ENCODE measurements around the gene NUP54. TPM values are rescaled to one million over a fixed set of nuclear protein-coding genes. Genes with fewer than 3 reads are reported as not detected.

Gene NUP54
- total and polyA plus RNA-seq, 2 of the 8 experiments (the other 6 are each of a cell fraction or from before 2014, with no cell fraction given) = 51.4 to 103 TPM

DNA sequence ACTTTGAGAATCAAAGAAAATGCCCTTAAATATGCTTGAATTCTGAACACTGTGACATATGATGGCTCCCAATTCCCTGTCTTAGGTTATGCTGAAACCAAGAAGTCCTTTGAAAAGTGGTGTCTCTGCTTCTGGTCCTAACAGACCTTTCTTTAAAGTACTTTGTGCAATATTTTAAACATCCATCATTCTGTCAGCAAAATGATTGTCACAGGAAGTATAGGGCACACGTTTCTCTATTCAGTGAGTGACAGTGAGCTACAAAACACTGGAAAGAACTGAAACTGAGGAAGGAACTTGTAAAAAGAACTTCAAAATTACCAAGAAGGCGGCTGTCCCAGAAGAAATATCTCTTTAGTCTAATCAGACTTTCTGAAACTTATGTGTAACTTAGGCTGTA lies 12.2 kb upstream of the NUP54 start (continued):
- TF ChIP-seq CBX8 (IDR thresholded peaks at IDR 0.05; ENCODE audit: borderline replicate concordance, low read depth, low read length) (no peak), ZNF274 (IDR thresholded peaks at IDR 0.05; ENCODE audit: borderline replicate concordance, extremely low read depth, low read length) (no peak), CREB1 (IDR thresholded peaks at IDR 0.05) (no peak), SIX5 (IDR thresholded peaks at IDR 0.05; ENCODE audit: low read depth, low read length) (no peak), POLR2AphosphoS5 (IDR thresholded peaks at IDR 0.05; ENCODE audit: low read depth, low read length) (no peak), KDM5A (IDR thresholded peaks at IDR 0.05; ENCODE audit: low read length) (no peak), KDM1A (IDR thresholded peaks at IDR 0.05; ENCODE audit: borderline replicate concordance, low read length) (no peak)

Measured in H1 (cell line).